Right lobe of liver (tissue), 6 donors: ENCODE data around the gene APOA5. TPM values are rescaled to one million over a fixed set of nuclear protein-coding genes. Genes with fewer than 3 reads are reported as not detected.

Source experiments
- ATAC-seq, 4 donors: fragments of 200-7000 bp; cut with Tn5 transposase; one replicate each; pipeline ENCODE4 v1.9.1; 2020; ENCODE audit warnings: mild to moderate bottlenecking in 4 of 4, moderate library complexity in 4 of 4
- DNase-seq, 3 donors: peaks; one replicate each; pipeline ENCODE4 v3.0.0-alpha.2; 2020
- H3K27ac ChIP-seq, 3 donors: fragments of 200-600 bp; one replicate each; pipeline ENCODE4 v1.8.0; 2022
- H3K27me3 ChIP-seq, 2 donors: fragments of 200-600 bp; one replicate each; pipeline ENCODE4 v1.8.0; 2022
- H3K36me3 ChIP-seq, 4 donors: fragments of 200-600 bp; sonication (generic) in 1 of 4; one replicate each; pipeline versions ENCODE4 v1.5.1 to v1.8.0; 2017 to 2022; ENCODE audit warnings: control low read depth in 1 of 4
- H3K4me1 ChIP-seq, 4 donors: fragments of 200-600 bp; sonication (generic) in 1 of 4; one replicate each; pipeline versions ENCODE4 v1.5.1 to v1.8.0; 2017 to 2022; ENCODE audit warnings: control low read depth in 1 of 4
- H3K4me3 ChIP-seq, 3 donors: fragments of 200-600 bp; one replicate each; pipeline ENCODE4 v1.8.0; 2022
- H3K9me3 ChIP-seq, 4 donors: fragments of 200-600 bp; sonication (generic) in 1 of 4; one replicate each; pipeline versions ENCODE4 v1.5.1 to v1.8.0; 2017 to 2022; ENCODE audit warnings: control low read depth in 1 of 4
- CTCF ChIP-seq, 4 donors: fragments of 200-600 bp in 3 of 4; fragments of 450-650 bp in 1 of 4; IDR thresholded peaks; one replicate each; pipeline versions ENCODE4 v1.5.1 to v1.8.0; 2016 to 2022; ENCODE audit warnings: antibody characterized with exemption in 4 of 4, mild to moderate bottlenecking in 2 of 4
- POLR2A ChIP-seq: fragments of 450-650 bp; IDR thresholded peaks from one replicate; pipeline ENCODE4 v1.6.1; 2017; ENCODE audit warnings: antibody characterized with exemption, mild to moderate bottlenecking
- WGBS: methylation state at CpG from one replicate; pipeline ENCODE4 v1.1.6; 2018; ENCODE audit warnings: low coverage, low lambda C conversion rate; ENCODE audit not compliant: insufficient coverage; ENCODE audit errors: missing lambda C conversion rate; 5-methylcytosine and 5-hydroxymethylcytosine counted together
- intact Hi-C, 2 donors: fragments of 100-400 bp; cut with DNase I; formaldehyde crosslinking; loops; one replicate each; pipeline versions ENCODE4 v1.11.2 to v1.14.1; 2022
- total RNA-seq, 6 experiments: library from RNA; depleted of rRNA in 2 of 6; stranded (reverse); fragments of >200 nt in 2 of 6; fragmentation: NEBNext Ultra II Directional in 3 of 6; extraction: Animal tissue kit (Norgen Biotek cat#: 25700) in 3 of 6; gene quantifications; one replicate each; pipeline versions ENCODE4 v1.1.0 to v1.2.4, GENCODE V29; 2016 to 2023
- donor health status: DM: no; HTN: yes; CAD: no.
- donor health status: DM: no; HTN: no; CAD: no.
- donor health status: DM: no; HTN: no; CAD: no.
- donor health status: DM: no; HTN: yes; CAD: no.
- donor health status: DM: no; HTN: yes; CAD: no.

The APOA5 gene
- total RNA-seq, 6 experiments from 2014 or later = 57.8 to 1,064 (median 724) TPM

- intact Hi-C loops = no loop called here
- H3K27ac ChIP-seq = peak overlapping the region in 2 of 3 donors; percentile 73 to 82
- H3K4me3 ChIP-seq = peak overlapping the region in 2 of 3 donors; percentile 82 to 90
- DNase-seq (no peak), ATAC-seq (peak in 1 of 4 donors; percentile 15)
- H3K27me3 ChIP-seq = no peaks in the 10 kb centered on the region
- WGBS = 15% methylated on average over 4 of the region's 4 CpGs
- peaks cover 5 to 35% (median 19%) of the 10 kb centered on the region in 4 donors for H3K36me3 ChIP-seq
- TF ChIP-seq POLR2A (no peak), CTCF (IDR thresholded peaks at IDR 0.05) (no peak)
- H3K9me3 ChIP-seq = no peaks in the 10 kb centered on the region
- peaks cover 0 to 52% (median 5%) of the 10 kb centered on the region in 4 donors for H3K4me1 ChIP-seq
Observed at GRCh38 chr11:116788534-116788933, 3.1 kb downstream of the APOA5 start.

GRCh38 chr11:116787786-116788486 is 3.7 kb downstream of the APOA5 start, which contains the start of gene ZPR1:
ZPR1 (minus strand) TSS chr11:116788023; CDS start chr11:116787990, 33 bp downstream.
- TF ChIP-seq POLR2A = peak; percentile 70
- no peak for TF ChIP-seq CTCF (IDR thresholded peaks at IDR 0.05)
- Histone ChIP-seq H3K9me3 (no peaks in the 10 kb centered on the region), H3K27ac (peak within 1 kb of the TSS; percentile 72 to 82 (median 73)), H3K27me3 (no peaks in the 10 kb centered on the region), H3K4me1 (peaks cover 0 to 46% (median 2%) of the 10 kb centered on the region in 4 donors), H3K4me3 (peak within 1 kb of the TSS; percentile 82 to 99 (median 90)), H3K36me3 (peaks cover 5 to 41% (median 22%) of the 10 kb centered on the region in 4 donors)
- 0% methylated on average over 28 of the region's 56 CpGs for WGBS
- ATAC-seq (peak; percentile 54 to 64 (median 60)), DNase-seq (peak; percentile 85 to 91 (median 90))
- intact Hi-C loops = no loop called here

GRCh38 chr11:116787436-116787785 is 4.3 kb downstream of the APOA5 start:
- DNase-seq (no peak), ATAC-seq (no peak)
- Histone ChIP-seq H3K4me3 (peak overlapping the region; percentile 82 to 99 (median 90)), H3K36me3 (peaks cover 5 to 47% (median 25%) of the 10 kb centered on the region in 4 donors), H3K27me3 (no peaks in the 10 kb centered on the region), H3K27ac (peak overlapping the region; percentile 72 to 82 (median 73)), H3K4me1 (peaks cover 0 to 41% (median 0%) of the 10 kb centered on the region in 4 donors), H3K9me3 (no peaks in the 10 kb centered on the region)
- no peak for TF ChIP-seq POLR2A
- intact Hi-C loops = no loop called here
- 0% methylated on average over 15 of the region's 15 CpGs for WGBS

GRCh38 chr11:116786966-116787365 is 4.7 kb downstream of the APOA5 start:
- Histone ChIP-seq H3K27ac (peak overlapping the region in 2 of 3 donors; percentile 73 to 82), H3K27me3 (no peaks in the 10 kb centered on the region), H3K36me3 (peaks cover 5 to 51% (median 27%) of the 10 kb centered on the region in 4 donors), H3K4me3 (peak overlapping the region; percentile 82 to 99 (median 90)), H3K9me3 (no peaks in the 10 kb centered on the region), H3K4me1 (peaks cover 0 to 41% (median 0%) of the 10 kb centered on the region in 4 donors)
- ATAC-seq (no peak), DNase-seq (no peak)
- WGBS = 74% methylated on average over 5 of the region's 5 CpGs
- no peak for TF ChIP-seq CTCF (IDR thresholded peaks at IDR 0.05)
- no peak for TF ChIP-seq POLR2A
- intact Hi-C loops = no loop called here

- no peaks in the 10 kb centered on the region for H3K27me3 ChIP-seq
- DNase-seq = no peak
- H3K4me1 ChIP-seq = peaks cover 0 to 37% (median 0%) of the 10 kb centered on the region in 4 donors
- H3K27ac ChIP-seq = no peak overlapping the region
- H3K9me3 ChIP-seq = no peaks in the 10 kb centered on the region
- H3K36me3 ChIP-seq = peaks cover 5 to 57% (median 30%) of the 10 kb centered on the region in 4 donors
- 83% methylated on average over 1 of the region's 2 CpGs for WGBS
- intact Hi-C loops = no loop called here
- no peak overlapping the region for H3K4me3 ChIP-seq
- ATAC-seq = no peak
- no peak for TF ChIP-seq POLR2A
Observed at GRCh38 chr11:116786326-116786725, 5.4 kb downstream of the APOA5 start.
